ENCODE measurements around the gene PCDHGA12.

PCDHGA12 gene

DNA sequence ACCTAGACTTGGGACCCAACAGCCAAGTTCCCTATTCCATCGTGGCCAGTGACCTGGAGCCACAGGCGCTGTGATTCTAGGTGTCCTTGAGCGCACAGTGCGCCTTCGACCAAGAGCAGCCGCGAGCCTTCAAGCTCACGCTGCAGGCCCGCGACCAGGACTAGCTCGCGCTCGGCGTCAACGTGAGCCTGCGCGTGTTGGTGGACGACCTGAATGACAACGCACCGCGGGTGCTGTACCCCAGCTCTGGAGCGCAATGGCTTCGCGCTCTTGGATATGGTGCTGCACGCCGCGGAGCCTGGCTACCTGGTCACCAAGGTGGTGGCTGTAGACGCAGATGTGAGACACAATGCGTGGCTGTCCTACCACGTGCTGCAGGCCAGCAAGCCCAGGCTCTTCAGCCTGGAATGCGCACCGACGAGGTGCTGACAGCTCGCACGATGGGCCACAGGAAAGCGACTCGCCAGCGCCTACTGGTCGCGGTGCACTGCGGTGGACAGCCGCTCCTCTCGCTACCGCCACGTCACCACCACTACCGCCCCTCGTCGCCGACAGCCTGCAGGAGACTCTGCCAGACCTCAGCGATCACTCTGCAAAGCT, 11.4 kb downstream of the PCDHGA12 start:
- DNase-seq = no peak

DNA sequence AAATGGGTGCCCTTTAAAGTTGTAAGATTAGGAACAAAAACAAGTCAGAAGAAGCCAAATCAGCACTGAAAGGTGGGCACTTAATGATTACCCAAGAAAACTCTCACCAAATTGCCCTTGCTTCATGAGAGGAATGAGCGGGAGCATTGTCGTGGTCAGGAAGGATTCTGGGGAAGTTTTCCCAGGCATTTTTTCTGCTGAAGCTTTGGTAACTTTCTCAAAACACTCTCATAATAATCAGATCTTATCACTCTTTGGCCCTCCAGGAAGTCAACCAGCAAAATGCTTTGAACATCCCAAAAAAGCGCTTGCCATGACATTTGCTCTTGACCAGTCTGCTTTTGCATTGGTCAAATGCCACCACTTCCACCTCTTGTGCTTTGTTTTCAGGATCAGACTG, 35.0 kb downstream of the PCDHGA12 start:
- DNase-seq = no peak

DNA sequence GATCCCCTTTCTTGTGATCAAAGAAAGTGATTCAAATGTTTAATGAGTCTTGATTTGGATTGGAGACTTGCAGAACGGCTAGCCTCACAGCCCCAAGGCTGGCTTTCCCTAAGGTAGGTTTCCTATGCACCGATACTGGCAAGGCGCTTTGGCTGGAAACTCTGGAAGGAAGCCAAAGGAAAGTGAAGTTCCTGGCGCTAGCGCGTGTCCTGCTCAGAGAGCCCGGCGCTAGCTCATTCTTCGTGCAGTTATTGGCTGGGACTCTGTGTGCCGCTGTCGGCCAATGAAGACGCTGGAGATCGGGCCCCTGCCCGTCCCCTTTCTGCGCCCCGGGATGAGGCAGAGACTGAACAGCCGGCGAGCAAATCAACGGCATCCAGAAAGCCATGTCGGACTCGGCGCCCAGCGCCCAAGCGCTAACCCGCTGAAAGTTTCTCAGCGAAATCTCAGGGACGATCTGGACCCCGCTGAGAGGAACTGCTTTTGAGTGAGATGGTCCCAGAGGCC, 45.4 kb downstream of the PCDHGA12 start, which contains the start of gene PCDHGC3:
TSS of gene PCDHGC3 (plus strand) at position 342 of the 507 bp plus-strand sequence. CDS start at position 493, 151 bp downstream.
- peak; percentile 15 for DNase-seq

DNA sequence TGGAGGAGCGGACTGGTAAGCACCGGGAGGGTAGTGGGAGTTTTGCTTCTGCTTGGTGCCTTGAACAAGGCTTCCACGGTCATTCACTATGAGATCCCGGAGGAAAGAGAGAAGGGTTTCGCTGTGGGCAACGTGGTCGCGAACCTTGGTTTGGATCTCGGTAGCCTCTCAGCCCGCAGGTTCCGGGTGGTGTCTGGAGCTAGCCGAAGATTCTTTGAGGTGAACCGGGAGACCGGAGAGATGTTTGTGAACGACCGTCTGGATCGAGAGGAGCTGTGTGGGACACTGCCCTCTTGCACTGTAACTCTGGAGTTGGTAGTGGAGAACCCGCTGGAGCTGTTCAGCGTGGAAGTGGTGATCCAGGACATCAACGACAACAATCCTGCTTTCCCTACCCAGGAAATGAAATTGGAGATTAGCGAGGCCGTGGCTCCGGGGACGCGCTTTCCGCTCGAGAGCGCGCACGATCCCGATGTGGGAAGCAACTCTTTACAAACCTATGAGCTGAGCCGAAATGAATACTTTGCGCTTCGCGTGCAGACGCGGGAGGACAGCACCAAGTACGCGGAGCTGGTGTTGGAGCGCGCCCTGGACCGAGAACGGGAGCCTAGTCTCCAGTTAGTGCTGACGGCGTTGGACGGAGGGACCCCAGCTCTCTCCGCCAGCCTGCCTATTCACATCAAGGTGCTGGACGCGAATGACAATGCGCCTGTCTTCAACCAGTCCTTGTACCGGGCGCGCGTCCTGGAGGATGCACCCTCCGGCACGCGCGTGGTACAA, 46.0 kb downstream of the PCDHGA12 start:
- DNase-seq = no peak

DNA sequence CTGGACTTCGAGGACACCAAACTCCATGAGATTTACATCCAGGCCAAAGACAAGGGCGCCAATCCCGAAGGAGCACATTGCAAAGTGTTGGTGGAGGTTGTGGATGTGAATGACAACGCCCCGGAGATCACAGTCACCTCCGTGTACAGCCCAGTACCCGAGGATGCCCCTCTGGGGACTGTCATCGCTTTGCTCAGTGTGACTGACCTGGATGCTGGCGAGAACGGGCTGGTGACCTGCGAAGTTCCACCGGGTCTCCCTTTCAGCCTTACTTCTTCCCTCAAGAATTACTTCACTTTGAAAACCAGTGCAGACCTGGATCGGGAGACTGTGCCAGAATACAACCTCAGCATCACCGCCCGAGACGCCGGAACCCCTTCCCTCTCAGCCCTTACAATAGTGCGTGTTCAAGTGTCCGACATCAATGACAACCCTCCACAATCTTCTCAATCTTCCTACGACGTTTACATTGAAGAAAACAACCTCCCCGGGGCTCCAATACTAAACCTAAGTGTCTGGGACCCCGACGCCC, 46.8 kb downstream of the PCDHGA12 start:
- no peak for DNase-seq

DNA sequence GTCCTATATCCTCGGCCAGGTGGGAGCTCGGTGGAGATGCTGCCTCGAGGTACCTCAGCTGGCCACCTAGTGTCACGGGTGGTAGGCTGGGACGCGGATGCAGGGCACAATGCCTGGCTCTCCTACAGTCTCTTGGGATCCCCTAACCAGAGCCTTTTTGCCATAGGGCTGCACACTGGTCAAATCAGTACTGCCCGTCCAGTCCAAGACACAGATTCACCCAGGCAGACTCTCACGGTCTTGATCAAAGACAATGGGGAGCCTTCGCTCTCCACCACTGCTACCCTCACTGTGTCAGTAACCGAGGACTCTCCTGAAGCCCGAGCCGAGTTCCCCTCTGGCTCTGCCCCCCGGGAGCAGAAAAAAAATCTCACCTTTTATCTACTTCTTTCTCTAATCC, 47.5 kb downstream of the PCDHGA12 start:
- no peak for DNase-seq

DNA sequence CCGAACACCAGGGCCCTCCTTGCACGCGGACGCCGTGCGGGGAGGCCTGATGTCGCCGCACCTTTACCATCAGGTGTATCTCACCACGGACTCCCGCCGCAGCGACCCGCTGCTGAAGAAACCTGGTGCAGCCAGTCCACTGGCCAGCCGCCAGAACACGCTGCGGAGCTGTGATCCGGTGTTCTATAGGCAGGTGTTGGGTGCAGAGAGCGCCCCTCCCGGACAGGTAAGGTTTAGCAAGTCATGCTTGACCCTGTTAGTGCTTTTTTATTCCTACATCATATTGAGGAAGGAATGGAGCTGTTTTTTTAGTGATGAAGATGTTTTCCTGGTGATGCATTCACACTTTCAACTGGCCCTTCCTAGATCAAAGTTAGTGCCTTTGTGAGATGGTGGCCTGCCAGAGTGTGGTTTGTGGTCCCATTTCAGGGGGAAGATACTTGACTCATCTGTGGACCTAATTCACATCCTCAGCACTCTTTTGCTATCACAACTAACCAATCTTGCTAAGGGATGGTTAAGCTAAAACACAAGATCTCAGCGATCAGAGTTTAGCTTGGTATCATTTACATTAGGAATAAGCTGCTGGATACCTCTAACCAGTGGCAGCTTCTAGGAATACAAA, 48.1 kb downstream of the PCDHGA12 start:
- no peak for DNase-seq

DNA sequence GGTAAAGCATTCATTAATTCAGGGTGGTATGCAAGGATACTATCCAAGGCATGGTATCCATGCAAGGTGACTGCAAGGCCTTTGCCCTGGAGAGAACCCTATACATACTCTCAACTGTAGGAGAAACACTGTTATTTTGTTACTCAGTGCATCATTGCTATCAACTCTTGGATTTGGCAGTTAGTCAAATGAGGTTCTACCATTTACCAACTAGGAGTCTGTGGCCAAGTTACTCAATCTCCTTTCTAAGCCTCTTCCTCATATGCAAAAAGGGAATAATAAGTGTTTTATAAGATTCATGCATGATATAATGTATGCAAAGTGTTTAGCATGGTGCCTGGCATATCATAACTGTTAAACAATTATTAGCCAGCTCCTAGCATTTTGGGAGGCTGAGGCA, 49.5 kb downstream of the PCDHGA12 start:
- no peak for DNase-seq
